H1 (cell line): ENCODE results near the gene JMJD7.

ENCODE experiments used
- CTCF ChIP-seq, 3 experiments: IDR thresholded peaks; 1 replicate in 2 of 3; 2 replicates in 1 of 3; pipeline versions ENCODE4 v1.5.1 to v1.6.1; 2011; ENCODE audit warnings: low read length in 3 of 3, mild to moderate bottlenecking in 3 of 3, inconsistent platforms in 2 of 3, low read depth in 1 of 3, moderate library complexity in 1 of 3; ENCODE audit not compliant: insufficient read depth in 1 of 3; ENCODE audit errors: control extremely low read depth in 1 of 3
- EGR1 ChIP-seq: IDR thresholded peaks from 2 replicates; pipeline ENCODE4 v1.6.1; 2011; ENCODE audit warnings: low read depth, low read length, borderline replicate concordance
- POLR2A ChIP-seq, 2 experiments: IDR thresholded peaks; 1 replicate in 1 of 2; 2 replicates in 1 of 2; pipeline ENCODE4 v1.6.1; 2011; ENCODE audit warnings: low read depth in 2 of 2, low read length in 2 of 2, mild to moderate bottlenecking in 2 of 2; ENCODE audit errors: control extremely low read depth in 1 of 2
- POLR2AphosphoS5 ChIP-seq: IDR thresholded peaks from 2 replicates; pipeline ENCODE4 v1.6.1; 2011; ENCODE audit warnings: low read depth, low read length
- SP2 ChIP-seq: IDR thresholded peaks from 2 replicates; pipeline ENCODE4 v1.6.1; 2012; ENCODE audit warnings: mild to moderate bottlenecking, low read length, inconsistent platforms
- ZNF274 ChIP-seq: IDR thresholded peaks from 2 replicates; pipeline ENCODE4 v1.7.0; 2012; ENCODE audit warnings: low read length, borderline replicate concordance; ENCODE audit errors: extremely low read depth

GRCh38 chr15:41827290-41827879 is 507 bp upstream of the JMJD7 start:
- TF ChIP-seq SP2 (no peak), ZNF274 (no peak), POLR2A (IDR thresholded peaks at IDR 0.05; ENCODE audit: control extremely low read depth in 1 of 2, low read depth in 2 of 2, low read length in 2 of 2) (peak in 1 of 2 experiments; percentile 40; a peak in 1 of 3 replicates), EGR1 (peak; percentile 60; the same call in 1 of the 2 replicates), CTCF (IDR thresholded peaks at IDR 0.05; ENCODE audit: control extremely low read depth in 1 of 3, insufficient read depth in 1 of 3, low read depth in 1 of 3, low read length in 3 of 3) (no peak), POLR2AphosphoS5 (no peak)
